ENCODE results near the gene ZMIZ2. TPM values are rescaled to one million over a fixed set of nuclear protein-coding genes. Genes with fewer than 3 reads are reported as not detected.
A peak's percentile ranks its signal among the peaks of the same experiment; 100 is the strongest.

Gene ZMIZ2
- total RNA-seq, 1 experiment from 2014 or later, result 142 TPM

DNA sequence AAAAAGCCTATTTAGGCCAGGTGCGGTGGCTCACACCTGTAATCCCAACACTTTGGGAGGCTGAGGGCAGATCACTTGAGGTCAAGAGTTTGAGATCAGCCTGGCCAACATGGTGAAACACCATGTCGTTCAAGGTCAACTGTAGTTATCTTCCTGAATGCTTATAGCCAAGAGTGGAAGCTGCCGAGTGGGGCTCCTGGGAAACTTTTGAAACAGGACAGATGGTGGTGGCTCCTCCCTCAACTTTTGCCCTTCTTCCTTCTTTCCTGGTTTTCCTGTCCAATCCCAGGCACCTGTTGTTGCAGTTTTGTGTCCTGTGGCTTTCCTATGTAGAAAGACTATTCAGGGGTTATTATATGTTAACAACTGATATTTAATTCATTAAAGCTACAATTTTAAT lies 39.1 kb downstream of the ZMIZ2 start:
- Histone ChIP-seq H3K27ac (no peak overlapping the region), H3K27me3 (ENCODE audit: insufficient read depth, low read depth) (no peaks in the 10 kb centered on the region), H3K4me2 (no peak overlapping the region), H3F3A (ENCODE audit: insufficient read depth, low read depth) (peaks cover 21% of the 10 kb centered on the region), H3K9me3 (ENCODE audit: insufficient read depth, low read depth) (peaks cover 10% of the 10 kb centered on the region; the same call in 1 of the 2 replicates), H3K36me3 (ENCODE audit: low read depth) (no peaks in the 10 kb centered on the region), H3K9me2 (ENCODE audit: insufficient read depth) (no peaks in the 10 kb centered on the region), H3K4me1 (replicated peaks; ENCODE audit: insufficient read depth) (no peaks in the 10 kb centered on the region), H3K4me3 (no peak overlapping the region), H4K20me1 (ENCODE audit: insufficient read depth) (no peaks in the 10 kb centered on the region), H2AFZ (no peak overlapping the region), H3K79me2 (ENCODE audit: low read depth) (no peaks in the 10 kb centered on the region)
- CTCF ChIA-PET, result interaction anchor here (0.6 kb wide), 1 partner anchor 167 kb away, joined by 3 read pairs; no protein-coding TSS in a partner anchor
- TF ChIP-seq, protein P1, sequence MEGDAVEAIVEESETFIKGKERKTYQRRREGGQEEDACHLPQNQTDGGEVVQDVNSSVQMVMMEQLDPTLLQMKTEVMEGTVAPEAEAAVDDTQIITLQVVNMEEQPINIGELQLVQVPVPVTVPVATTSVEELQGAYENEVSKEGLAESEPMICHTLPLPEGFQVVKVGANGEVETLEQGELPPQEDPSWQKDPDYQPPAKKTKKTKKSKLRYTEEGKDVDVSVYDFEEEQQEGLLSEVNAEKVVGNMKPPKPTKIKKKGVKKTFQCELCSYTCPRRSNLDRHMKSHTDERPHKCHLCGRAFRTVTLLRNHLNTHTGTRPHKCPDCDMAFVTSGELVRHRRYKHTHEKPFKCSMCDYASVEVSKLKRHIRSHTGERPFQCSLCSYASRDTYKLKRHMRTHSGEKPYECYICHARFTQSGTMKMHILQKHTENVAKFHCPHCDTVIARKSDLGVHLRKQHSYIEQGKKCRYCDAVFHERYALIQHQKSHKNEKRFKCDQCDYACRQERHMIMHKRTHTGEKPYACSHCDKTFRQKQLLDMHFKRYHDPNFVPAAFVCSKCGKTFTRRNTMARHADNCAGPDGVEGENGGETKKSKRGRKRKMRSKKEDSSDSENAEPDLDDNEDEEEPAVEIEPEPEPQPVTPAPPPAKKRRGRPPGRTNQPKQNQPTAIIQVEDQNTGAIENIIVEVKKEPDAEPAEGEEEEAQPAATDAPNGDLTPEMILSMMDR (conservative IDR thresholded peaks at IDR 0.05), result no peak
- TF ChIP-seq EZH2 (IDR thresholded peaks at IDR 0.05; ENCODE audit: low read depth), result no peak
- no TSS peak for BruUV-seq (replicated peaks)
- POLR2A ChIA-PET (ENCODE audit: unreplicated experiment), result no interaction called here
- intact Hi-C loops (cut with micrococcal nuclease; ENCODE audit: unreplicated experiment), result no loop called here
- peak in 1 of 2 experiments; percentile 33 for DNase-seq

DNA sequence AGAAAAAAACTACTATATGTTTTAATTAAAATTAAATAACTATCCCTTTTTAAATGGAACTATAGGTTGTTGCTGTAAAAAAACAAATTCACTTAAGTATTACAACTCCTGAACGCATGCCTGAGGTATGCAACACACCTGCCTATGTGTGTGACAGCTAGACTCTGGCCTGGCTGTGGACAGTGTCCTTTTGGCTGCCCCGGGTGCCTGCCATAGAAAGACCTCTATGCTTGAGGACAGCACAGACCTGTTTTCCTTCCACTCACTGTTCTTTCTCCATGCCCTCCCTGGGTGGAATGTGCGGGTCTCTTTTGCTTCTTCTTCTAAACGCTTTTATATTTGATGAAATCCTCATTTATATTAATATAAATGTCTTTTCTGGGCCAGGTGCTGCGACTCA lies 41.3 kb downstream of the ZMIZ2 start:
- no peaks in the 10 kb centered on the region for H3K27me3 ChIP-seq (ENCODE audit: insufficient read depth, low read depth)
- no peaks in the 10 kb centered on the region for H3K9me3 ChIP-seq (ENCODE audit: insufficient read depth, low read depth)
- POLR2A ChIA-PET (ENCODE audit: unreplicated experiment), result interaction anchor here (0.6 kb wide), 1 partner anchor 216 kb away, joined by 14 read pairs; the partner anchor contains the start of gene DDX56
- H3K9me2 ChIP-seq (ENCODE audit: insufficient read depth), result no peaks in the 10 kb centered on the region
- no peak overlapping the region for H3K4me3 ChIP-seq
- H3K27ac ChIP-seq, result no peak overlapping the region
- CTCF ChIA-PET, result interaction anchor here (0.7 kb wide), 1 partner anchor 273 kb away, joined by 3 read pairs; no protein-coding TSS in a partner anchor
- TF ChIP-seq, protein P1 (conservative IDR thresholded peaks at IDR 0.05), result no peak
- no peak for TF ChIP-seq EZH2 (IDR thresholded peaks at IDR 0.05; ENCODE audit: low read depth)
- DNase-seq, result no peak
- H3K4me1 ChIP-seq (replicated peaks; ENCODE audit: insufficient read depth), result no peaks in the 10 kb centered on the region; the same call in 1 of the 2 replicates
- no TSS peak for BruUV-seq (replicated peaks)
- no peaks in the 10 kb centered on the region for H3K36me3 ChIP-seq (ENCODE audit: low read depth)
- peaks cover 36% of the 10 kb centered on the region for H3F3A ChIP-seq (ENCODE audit: insufficient read depth, low read depth)
- intact Hi-C loops (cut with micrococcal nuclease; ENCODE audit: unreplicated experiment), result loop anchor here (10.0 kb wide), 1 partner anchor 105 kb away; no protein-coding TSS in a partner anchor
- no peak overlapping the region for H3K4me2 ChIP-seq
- no peak overlapping the region for H2AFZ ChIP-seq
- H3K79me2 ChIP-seq (ENCODE audit: low read depth), result peaks cover 5% of the 10 kb centered on the region
- H4K20me1 ChIP-seq (ENCODE audit: insufficient read depth), result no peaks in the 10 kb centered on the region

DNA sequence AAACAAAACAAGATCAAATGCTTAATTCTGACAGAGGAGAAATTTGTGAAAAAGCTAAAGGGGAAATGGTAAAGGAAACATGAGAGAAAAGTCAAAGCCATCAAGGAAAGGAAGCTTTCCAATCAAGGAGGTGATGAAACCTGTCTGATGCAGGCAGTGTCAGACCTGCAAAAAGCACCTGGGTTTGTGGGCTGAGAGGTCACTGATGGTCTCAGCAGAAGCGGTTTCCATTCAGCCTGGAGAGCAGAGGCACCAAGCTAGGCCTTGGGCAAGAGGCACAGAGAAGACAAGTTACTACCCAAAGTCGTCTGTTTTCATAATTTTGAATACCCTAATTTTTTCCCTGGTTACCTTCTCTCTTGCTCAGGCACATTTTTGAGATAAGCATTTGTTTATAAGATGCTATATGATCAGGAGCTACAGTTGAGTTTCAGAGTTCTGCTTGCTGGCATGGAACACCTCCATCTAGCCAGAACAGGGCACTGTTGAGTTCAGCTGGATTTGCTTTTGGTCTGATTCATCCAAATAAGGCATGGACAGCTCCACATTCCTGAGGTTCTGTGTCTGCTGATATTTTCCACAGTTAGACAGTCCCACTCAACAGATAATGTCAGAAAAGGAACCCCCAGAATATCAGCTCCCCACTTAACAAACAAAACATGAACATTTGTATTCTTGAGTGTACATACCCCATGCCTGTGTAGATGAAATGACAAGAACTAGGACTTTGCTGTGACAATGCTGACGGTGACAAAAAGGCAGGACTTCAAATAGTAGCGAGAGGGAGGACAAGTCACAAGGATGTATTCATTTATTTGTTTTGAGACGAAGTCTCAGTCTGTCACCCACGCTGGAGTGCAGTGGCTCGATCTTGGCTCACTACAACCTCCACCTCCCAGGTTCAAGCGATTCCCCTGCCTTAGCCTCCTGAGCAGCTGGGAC lies 42.9 kb downstream of the ZMIZ2 start:
- no peak overlapping the region for H3K4me2 ChIP-seq
- CTCF ChIA-PET, result interaction anchor here (0.6 kb wide), 1 partner anchor 14 kb away, joined by 5 read pairs; no protein-coding TSS in a partner anchor
- H3K79me2 ChIP-seq (ENCODE audit: low read depth), result peaks cover 17% of the 10 kb centered on the region
- intact Hi-C loops (cut with micrococcal nuclease; ENCODE audit: unreplicated experiment), result loop anchor here (10.0 kb wide), 1 partner anchor 107 kb away; no protein-coding TSS in a partner anchor
- no peak overlapping the region for H3K27ac ChIP-seq
- peaks cover 46% of the 10 kb centered on the region for H3F3A ChIP-seq (ENCODE audit: insufficient read depth, low read depth)
- POLR2A ChIA-PET (ENCODE audit: unreplicated experiment), result interaction anchor here (0.7 kb wide), 1 partner anchor 666 kb away, joined by 8 read pairs; no protein-coding TSS in a partner anchor
- H3K4me3 ChIP-seq, result no peak overlapping the region
- H3K36me3 ChIP-seq (ENCODE audit: low read depth), result no peaks in the 10 kb centered on the region
- no peak for TF ChIP-seq EZH2 (IDR thresholded peaks at IDR 0.05; ENCODE audit: low read depth)
- TF ChIP-seq, protein P1 (conservative IDR thresholded peaks at IDR 0.05), result no peak
- no peak overlapping the region for H2AFZ ChIP-seq
- H3K9me2 ChIP-seq (ENCODE audit: insufficient read depth), result no peaks in the 10 kb centered on the region
- no peaks in the 10 kb centered on the region; the same call in 1 of the 2 replicates for H3K4me1 ChIP-seq (replicated peaks; ENCODE audit: insufficient read depth)
- H3K27me3 ChIP-seq (ENCODE audit: insufficient read depth, low read depth), result no peaks in the 10 kb centered on the region
- BruUV-seq (replicated peaks), result no TSS peak
- DNase-seq, result peak in 1 of 2 experiments; percentile 25
- H4K20me1 ChIP-seq (ENCODE audit: insufficient read depth), result no peaks in the 10 kb centered on the region
- H3K9me3 ChIP-seq (ENCODE audit: insufficient read depth, low read depth), result no peaks in the 10 kb centered on the region
